Fibroblast of skin of left quadriceps (primary cell): ENCODE data around the gene CORO2B.
"Not testable (repeated sequence)": the region's sequence is repeated elsewhere in the genome, so short reads cannot be mapped to it uniquely, and the experiment has no call there.

Experiments
- DNase-seq, 2 experiments: peaks; one replicate each; pipeline ENCODE4 v3.0.0-alpha.2; 2013; ENCODE audit warnings: low read depth in 2 of 2

Gene CORO2B

DNA sequence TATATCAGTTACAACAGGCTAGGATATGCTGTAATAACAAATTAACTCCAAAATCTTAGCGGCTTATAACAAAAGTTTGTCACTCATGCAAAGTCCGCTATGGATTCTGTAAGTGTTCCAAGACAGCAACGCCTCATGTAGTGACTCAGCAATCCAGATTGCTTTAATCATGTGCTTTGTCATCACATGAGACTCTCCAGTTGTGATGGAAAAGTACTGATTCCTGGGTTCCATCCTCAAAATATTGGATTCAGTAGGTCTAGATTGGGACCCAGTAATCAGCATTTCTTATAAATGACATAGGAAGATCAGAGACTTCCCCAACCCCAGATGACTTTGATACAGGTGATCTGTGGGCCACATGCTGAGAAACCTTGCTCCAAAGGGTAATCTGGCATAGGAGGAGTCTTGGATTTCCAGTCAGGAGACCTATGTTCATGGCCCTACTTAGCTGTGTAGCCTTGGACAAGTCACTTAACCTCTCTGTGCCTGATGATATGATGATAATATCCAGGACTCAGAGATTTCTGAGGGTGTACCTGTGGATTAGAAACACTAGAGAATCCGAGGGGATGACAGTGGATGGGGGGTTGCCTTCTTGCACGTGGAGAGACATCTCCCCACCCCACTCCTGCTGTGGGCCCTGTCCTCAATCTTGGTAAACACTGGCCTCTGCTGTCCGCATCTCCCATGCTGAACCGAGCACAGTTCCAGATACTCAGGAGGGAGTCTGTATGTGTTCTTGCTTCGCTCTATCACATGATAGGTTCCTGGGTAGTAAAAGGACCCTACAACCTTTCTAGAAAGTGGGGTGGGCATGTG is 65.5 kb downstream of the CORO2B start:
- peak; percentile 51 to 58 for DNase-seq

DNA sequence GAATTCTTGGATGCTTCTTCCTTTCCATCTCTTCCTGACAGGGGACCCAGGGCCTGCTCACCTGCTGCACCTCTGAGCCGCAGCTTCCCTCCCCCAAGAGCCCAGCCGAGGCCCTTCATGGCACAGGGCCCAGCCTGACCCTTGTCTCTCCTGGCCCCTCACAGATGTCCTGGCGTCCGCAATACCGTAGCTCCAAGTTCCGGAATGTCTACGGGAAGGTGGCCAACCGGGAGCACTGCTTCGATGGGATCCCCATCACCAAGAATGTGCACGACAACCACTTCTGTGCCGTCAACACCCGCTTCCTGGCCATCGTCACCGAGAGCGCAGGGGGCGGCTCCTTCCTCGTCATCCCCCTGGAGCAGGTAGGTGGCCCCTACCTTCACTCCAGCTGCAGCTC is 66.2 kb downstream of the CORO2B start:
- no peak for DNase-seq

DNA sequence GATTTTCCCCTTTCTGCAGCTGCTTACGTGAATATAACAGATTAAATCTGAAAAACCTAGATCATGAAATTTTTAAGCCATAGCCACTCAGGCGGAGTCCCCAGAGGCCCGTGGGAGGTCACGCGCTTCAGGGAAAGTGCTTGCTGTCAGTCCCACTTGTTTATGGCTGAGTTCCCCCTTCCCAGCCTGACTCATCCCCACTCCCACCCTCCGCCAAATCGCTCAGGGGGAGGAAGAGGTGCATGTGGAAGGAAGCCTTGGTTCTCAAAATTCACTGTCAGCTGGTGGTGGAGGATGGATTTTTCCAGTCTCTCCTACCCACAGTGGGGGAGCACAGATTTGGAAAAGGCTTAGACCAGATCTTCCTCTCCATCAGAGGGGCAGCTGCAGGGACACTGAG is 67.4 kb downstream of the CORO2B start:
- no peak for DNase-seq

DNA sequence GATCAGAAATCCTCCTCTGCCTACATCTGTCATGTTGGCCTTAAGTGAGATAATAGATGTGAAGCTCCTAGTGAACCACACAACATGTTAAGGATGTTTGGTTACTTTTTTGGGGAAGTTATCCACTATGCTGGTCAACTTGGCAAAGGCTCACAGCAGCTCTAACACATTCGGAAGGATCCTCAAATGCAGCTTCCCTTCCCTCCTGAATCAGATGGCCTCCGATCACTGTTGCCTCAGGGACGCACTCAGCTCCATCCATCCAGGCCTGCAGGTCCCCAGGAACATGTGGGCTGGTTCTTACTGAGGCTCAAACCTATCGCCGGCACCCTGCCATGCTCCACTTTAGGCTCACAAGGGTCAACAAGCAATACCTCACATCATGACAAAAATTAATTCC is 67.9 kb downstream of the CORO2B start:
- no peak for DNase-seq

DNA sequence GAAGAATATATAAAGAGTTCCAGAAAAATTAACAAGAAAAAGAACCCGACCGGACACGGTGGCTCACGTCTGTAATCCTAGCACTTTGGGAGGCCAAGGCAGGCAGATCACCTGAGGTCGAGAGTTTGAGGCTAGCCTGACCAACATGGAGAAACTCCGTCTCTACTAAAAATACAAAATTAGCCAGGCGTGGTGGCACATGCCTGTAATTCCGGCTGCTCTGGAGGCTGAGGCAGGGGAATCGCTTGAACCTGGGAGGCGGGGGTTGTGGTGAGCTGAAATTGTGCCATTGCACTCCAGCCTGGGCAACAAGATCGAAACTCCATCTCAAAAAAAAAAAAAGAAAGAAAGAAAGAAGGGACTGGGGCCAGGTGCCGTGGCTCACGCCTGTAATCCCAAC is 68.6 kb downstream of the CORO2B start:
- DNase-seq: not testable (repeated sequence)

DNA sequence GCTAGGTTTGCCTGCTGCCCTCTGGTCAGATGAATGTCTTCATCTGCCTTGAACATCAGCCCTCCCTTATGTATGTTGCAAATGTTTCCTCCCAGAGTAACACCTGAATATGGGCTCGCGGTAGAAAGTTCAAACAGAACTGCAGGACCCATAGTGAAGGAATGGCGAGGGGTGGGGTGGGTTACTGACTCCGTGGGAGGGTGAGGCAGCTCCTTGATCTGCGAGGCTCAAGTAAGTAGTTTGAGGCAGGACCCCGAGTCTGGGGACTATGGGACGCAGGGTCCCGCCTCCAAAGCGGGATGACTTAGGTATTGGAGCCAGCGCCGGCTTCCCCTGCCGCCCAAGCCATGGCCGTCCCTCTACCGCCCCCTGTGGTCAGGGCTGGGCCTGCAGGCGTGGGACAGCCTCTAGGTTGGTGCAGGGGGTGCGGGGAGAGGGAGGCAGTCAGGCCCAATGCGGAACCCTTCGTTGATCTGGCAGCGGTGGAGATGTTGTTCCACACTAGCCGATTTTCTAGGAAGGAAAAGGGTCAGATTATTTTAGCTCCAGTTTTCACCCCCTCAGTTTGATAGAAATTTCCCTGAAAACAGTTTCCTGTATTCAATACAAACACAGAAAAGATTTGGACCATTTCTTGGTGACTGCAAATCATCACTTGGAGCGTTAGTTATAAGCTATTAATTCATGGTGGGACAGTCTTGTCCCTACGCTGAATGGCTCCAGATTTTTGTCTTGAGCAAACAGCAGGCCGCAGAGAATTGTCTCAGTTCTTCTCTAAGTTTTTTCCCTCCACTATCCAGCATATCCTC is 72.3 kb downstream of the CORO2B start:
- no peak for DNase-seq

DNA sequence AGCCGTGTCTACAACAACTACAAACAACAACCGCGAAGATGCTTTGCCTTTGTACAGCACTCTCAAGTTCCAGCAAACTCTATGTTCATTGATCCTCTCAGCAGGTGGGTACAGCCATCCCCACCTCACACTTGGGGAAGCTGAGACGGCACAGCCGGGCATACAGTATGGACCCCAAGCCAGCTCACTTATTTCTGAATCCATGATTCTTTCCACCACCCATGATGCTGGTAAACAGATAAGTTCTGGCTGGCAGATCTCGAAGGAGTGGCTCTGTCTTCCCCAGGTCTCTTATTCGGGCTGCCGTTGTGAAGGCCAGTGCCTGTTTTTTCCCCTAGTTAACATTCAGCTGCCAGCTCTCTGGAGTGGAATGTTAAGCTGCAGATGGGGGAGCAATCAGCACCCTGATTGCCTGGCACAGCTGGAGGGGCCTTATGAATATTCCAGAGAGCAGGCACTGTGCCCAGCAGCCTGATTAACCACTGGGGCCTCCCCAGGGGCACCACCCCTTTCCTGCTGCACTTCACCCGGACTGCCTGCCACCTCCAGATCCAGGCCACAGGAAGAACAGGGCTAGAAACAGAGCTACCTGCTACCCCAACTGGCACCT is 73.2 kb downstream of the CORO2B start:
- DNase-seq: no peak

DNA sequence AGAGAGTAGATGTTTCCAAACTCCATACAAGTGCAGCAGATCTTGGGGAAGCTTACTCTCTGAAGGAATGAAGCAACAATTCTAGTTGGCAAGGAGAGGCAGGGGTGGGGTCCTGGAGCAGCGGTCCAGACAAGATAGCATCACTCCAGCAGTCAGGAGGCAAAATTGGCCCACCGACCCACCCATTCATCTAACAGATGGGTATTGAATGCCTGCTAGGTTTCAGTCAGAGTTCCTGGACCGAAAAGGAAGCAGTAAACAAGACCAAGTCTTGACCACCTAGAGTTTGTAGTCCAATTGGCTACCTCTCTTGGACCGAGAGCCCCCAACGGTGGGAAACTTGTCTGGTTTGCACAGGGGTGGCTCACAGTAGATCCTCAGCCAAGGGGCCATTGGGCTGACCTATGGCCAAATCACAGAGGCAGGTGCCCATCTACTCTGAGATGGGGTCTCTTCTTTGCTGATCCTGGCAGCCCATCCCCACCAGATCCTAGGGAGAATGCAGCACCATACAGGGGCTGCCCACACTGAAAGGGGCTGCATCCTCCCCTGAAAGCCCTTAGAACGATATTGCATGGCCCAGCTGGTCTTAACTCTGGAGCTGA is 74.3 kb downstream of the CORO2B start:
- DNase-seq: no peak

DNA sequence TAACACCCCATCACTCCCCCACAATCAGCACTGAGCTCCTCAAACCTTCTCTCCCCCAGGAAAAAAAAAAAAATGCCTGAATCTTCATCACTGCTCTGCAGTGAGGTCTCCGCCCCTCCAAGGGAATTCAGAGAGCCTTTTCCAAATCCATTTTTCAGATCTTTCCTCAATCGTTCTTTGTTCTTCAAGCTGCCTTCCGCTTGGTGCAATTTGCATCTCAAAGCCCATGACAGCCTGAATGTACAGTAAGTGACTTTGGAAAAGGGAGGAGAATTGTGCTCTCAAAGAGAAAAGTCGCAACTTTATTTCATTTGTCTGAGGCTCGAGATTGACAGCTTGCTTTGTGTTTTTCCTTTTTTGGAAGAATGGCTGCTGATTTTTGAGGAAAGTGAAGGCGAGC is 75.0 kb downstream of the CORO2B start:
- DNase-seq: no peak

DNA sequence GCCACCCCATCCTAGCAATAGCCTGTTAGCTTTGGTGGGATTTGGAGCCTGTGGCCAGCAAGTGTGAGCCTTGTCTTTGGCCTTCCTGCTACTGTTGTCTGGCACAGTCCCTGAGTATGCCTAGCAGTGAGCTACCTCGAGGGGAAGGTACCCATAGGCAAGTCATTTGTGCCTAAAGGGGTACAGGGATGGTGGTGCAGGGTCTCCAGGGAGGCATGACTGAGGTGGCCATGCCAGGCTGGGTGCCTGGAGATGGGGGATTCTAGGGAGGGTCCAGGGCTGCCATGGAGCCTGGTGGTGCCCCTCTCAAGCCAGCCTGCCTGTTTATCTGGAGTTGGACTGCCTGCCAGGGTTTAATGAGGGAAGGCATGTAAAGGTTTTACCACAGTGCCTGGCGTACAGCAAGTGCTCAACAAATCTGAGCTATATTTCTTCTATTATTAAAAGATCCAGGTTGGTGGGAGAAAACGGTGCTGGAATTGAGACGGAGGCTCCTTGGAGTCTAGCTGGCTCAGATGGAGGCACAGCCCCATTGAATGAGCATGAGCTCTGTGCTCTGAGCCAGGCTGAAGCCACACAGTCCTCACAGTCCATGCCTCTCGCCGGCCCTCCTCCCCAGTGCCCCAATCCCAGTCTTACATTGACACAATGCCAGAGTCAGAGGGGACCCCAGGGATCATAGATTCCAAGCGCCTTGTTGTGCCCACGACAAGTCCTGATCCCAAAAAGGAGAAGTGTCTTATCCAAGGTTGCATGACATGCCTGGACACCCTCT is 76.2 kb downstream of the CORO2B start:
- DNase-seq: no peak

DNA sequence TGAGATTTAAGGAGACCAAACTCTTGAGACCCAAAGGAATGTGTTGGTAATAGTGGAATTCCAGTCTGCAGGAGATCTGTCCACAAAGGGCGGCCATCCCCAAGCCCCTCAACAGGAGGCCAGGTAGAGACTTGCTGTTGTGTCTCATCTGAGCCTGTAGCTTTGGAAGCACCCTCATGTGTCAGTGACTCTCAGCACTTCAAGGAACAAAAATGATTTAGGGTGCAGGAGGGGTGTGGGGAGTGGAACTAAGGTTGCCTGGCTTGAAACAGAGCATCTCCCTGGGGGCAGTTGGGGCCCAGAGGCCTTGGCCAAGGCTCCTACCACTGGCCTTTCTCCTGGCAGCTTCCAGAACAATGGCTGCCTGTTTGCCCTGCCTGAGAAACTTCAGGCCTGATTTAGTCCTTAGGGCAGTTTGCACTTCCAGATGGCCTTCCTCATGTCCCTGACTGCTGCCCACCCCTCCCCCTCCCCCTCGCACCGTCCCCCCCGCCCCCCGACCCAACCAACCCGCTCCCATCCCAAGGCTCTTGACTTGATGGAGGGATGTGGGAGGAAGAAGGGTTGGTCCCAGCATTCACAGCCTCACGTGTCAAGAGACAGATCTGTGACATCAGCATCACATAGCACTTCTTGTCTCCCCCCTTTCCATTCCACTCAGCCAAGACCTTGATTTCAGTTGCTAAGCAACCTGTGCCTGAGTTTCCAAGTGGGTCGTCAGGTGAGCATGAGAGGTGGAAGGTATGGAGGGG is 77.1 kb downstream of the CORO2B start:
- DNase-seq: no peak

DNA sequence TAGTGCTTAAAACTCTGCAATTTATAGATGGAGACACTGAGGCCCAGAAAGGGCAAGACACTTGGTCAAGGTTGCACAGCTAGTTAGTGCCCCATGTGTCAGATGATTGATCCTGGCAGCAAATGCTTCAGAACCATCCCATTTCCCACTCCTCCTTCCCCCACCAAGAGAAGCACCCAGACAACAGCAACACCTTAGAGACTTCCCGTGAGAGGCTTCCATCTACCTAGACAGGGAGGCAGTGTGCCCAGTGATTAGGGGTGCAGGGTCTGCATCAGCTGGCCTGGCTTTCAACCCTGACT is 77.6 kb downstream of the CORO2B start:
- DNase-seq: no peak

DNA sequence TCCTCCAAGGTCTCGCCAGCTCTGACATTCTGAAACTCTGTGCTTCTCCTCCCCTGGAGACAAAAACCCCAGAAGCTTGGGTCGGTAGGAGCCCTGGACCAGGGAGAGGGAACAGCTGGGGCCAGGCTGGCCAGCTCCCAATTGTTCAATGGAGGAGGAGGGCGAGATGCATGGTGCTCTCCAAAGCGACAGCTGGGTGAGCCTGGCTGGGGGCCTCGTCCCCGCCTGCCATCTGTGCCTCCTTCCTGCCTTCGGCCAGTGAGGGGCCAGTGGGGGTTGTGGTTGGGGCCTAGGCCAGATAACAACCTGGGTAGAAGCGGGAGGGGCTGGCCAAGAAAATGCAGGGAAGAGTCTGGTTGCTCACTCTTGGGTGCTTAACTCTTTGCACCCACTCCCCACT is 79.4 kb downstream of the CORO2B start:
- DNase-seq: no peak

DNA sequence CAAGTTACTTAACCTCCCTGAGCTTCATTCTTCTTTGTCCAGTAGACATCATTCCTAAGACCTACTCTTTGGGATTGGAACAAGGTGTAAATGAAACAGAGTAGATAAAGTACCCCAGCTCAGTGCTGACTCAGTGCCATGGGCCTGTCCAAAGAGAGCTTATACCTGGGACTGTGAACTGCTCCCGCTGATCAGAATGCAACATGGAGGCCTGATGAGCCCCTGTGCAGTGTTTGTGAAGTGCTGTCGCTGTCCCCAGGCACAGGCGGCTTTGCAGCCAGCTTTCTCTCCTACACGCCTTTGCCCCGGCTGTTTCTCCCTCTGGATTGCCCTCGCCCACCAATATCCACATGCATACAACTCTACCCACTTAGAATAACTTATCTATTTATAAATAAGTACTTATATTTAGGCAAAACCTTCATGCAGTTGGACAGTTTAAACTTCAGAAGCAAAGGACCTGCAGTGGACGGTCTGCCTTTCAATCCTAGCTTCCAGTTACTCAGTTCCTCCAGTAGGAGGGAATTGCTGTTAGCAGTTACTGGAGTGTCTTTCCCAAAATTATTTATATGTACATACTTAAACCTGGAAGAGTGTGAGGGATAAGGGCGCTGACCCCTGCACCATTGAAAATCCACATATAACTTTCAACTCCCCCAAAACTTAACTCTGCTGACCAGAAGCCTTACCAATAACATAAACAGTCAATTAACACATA is 80.0 kb downstream of the CORO2B start:
- DNase-seq: no peak

DNA sequence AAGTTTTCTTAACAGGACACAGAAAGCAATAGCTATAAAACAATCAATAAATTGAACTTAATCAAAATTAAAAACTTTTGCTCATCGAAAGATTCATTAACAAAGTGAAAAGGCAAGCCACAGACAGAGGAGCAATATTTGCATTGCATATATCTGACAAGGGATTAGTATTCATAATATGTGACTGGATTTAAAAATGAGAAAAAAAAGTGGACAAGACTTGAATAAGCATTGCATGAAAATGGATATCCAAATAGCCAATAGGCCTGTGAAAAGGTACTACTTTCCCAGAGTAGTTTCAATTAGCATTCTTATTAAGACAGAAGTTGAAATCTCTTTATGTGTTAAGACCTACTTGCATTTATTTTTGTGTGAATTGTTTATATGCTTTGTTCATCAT is 84.7 kb downstream of the CORO2B start:
- DNase-seq: no peak

DNA sequence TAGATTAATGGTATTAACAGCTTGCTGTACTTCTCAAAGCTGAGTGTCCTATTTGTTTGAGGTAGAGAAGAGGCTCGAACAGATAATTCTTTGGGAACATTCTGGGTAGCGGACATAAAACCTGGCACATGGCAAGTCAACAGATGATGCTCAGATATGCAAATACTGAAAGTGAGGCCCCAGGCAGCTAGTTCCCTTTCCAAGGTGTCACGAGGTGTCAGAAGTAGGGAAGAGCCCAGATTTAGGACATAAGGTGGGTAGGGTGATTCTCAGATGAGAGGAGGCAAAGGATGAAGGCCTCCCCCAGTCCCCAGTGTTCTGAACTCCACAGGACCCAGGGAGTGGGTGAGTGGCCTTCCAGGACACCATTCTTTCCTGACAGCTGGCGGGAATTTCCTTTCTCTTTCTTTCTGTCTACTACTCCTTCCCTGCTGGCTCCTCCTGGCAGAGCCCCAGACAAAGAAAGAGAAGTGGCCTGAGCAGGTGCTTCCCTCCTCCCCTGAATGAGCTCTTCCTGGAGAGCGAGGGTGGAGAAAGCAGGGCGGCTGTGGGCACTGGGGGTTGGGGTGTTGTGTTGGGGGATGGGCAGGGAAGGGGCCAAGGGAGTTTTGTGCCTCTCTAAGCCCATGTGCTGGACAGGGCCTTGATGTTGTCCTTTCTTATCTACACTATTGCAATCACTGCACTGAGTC is 87.5 kb downstream of the CORO2B start:
- no peak for DNase-seq

DNA sequence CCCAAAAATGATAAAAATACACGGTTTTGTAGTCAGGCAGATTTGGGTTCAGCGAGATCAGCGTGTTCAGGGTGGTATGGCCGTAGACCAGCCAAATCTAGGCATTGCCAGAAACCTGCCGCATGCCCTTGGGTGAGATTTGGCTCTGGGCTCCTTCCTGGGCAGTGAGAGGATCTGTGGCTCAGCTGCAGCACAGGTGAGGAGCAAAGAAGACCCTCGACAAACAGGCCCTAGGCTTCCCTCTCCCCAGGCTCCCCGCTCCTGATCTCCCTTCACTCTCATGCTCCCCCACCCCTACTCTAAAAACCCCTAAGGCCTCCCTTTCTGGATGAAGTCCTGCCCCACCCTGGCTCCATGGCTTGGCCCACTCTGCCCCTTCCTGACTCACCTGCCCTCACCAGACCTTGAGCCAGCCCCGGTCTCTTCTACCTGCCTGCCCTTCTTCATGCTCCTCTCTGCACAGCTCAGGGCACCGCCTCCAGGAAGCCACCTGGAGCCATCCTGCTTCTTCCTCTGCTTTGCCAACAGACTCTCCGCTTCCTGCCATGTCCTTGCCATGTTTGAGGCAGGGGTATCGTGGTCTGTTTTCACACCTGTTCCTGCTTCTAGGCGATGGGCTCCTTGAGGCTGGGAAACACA is 88.1 kb downstream of the CORO2B start:
- DNase-seq: no peak

DNA sequence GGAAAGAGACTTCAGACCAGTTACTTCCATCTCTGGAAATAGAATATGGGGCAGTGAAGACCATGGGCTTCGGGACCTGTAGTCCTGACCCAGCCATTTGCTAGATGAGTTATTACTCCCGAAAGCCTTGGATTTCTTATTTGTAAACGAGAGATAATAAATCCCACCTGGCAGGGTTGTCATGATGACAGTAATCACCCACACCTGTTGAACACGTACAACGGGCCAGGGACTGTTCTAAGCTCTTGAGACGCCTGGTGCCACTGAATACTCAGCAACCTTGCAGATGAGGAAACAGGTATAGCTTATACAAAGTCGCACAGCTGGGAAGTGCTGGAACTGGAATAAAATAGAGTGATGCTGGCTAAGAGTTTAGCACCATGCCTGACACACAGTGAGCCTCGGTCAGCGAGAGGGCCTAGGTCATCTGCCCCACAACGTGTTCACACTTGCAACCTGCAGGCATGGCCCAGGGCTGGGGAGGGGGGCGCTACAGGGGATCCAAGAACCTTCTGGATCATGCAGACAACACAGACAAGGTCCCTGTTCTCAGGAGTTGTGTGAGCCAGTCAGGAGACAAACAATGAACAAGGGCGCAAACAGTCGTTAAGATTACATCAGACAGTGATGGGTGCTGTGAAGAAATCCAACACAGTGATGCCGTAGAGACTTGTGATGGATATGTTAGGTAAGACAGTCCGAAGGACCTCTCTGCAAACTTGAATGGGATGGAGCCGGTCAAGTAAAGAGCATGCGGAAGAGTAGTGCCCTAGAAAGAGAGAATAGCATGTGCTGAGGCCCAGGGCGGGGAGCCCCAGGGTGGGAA is 89.2 kb downstream of the CORO2B start:
- no peak for DNase-seq
